A673 (cell line): ENCODE results near the gene LPP. TPM values are rescaled to one million over a fixed set of nuclear protein-coding genes. Genes with fewer than 3 reads are reported as not detected.

Experiments
- BruUV-seq: library from RNA; stranded (reverse); fragments of 400-500 nt; replicated peaks from 2 replicates; lab custom pipeline; 2021; lab: Mats Ljungman, UMichigan
- CTCF ChIA-PET: fragments of 300-600 bp; sonication (Branson Sonifier 250); formaldehyde crosslinking; loops from one replicate; lab custom pipeline; 2022; ENCODE audit warnings: antibody characterized with exemption; lab: Charles Lee
- POLR2A ChIA-PET: fragments of 300-600 bp; sonication (Branson Sonifier 250); formaldehyde crosslinking; loops from one replicate; lab custom pipeline; 2022; ENCODE audit warnings: antibody characterized with exemption; ENCODE audit not compliant: low non-redundant PET; lab: Charles Lee
- DNase-seq: peaks from one replicate; pipeline ENCODE4 v3.0.0-alpha.2; 2015; ENCODE audit warnings: low spot score
- H3K27ac ChIP-seq: fragments of 200-600 bp; sonication (generic); 2 replicates; pipeline ENCODE4 v1.5.1; 2016; ENCODE audit warnings: mixed run types, low read depth, mild to moderate bottlenecking, mixed read lengths, antibody characterized with exemption, low read length; ENCODE audit not compliant: poor library complexity, severe bottlenecking
- H3K27me3 ChIP-seq: fragments of 200-600 bp; sonication (generic); replicated peaks from 2 replicates; pipeline ENCODE4 v1.6.1; 2017; ENCODE audit warnings: mixed run types, low read depth, mild to moderate bottlenecking, mixed read lengths, antibody characterized with exemption, low read length; ENCODE audit not compliant: insufficient read depth, poor library complexity
- H3K36me3 ChIP-seq: fragments of 200-600 bp; sonication (generic); 2 replicates; pipeline ENCODE4 v1.6.1; 2016; ENCODE audit warnings: mixed run types, mild to moderate bottlenecking, mixed read lengths, antibody characterized with exemption, low read length; ENCODE audit not compliant: insufficient read depth, poor library complexity, severe bottlenecking
- H3K4me1 ChIP-seq: fragments of 200-600 bp; sonication (generic); 2 replicates; pipeline ENCODE4 v1.6.1; 2017; ENCODE audit warnings: mixed run types, mild to moderate bottlenecking, mixed read lengths, antibody characterized with exemption, low read length; ENCODE audit not compliant: insufficient read depth, poor library complexity, severe bottlenecking
- H3K4me3 ChIP-seq: fragments of 200-600 bp; sonication (generic); 2 replicates; pipeline ENCODE4 v1.5.1; 2016; ENCODE audit warnings: low read depth, mixed run types, mild to moderate bottlenecking, mixed read lengths, low read length; ENCODE audit not compliant: poor library complexity, severe bottlenecking
- H3K9me3 ChIP-seq: fragments of 200-600 bp; sonication (generic); 2 replicates; pipeline ENCODE4 v1.6.1; 2016; ENCODE audit warnings: mixed run types, low read depth, mild to moderate bottlenecking, mixed read lengths, antibody characterized with exemption, low read length; ENCODE audit not compliant: poor library complexity, severe bottlenecking
- EZH2 ChIP-seq: fragments of 200-600 bp; sonication (generic); IDR thresholded peaks from 2 replicates; pipeline ENCODE4 v1.6.1; 2017; ENCODE audit warnings: borderline replicate concordance, low read depth, mild to moderate bottlenecking, mixed read lengths, antibody characterized with exemption, low read length; ENCODE audit not compliant: poor library complexity, severe bottlenecking
- intact Hi-C: fragments of 100-400 bp; cut with micrococcal nuclease; formaldehyde crosslinking; loops from one replicate; pipeline ENCODE4 v1.10.0; 2022; ENCODE audit not compliant: unreplicated experiment
- total RNA-seq: library from RNA; stranded (reverse); gene quantifications from 2 replicates; pipeline ENCODE4 v1.2.3, GENCODE V29; 2021
- TF ChIP-seq, protein P1 (sequence below): fragments of 300-800, 200-600 bp; sonication (generic); conservative IDR thresholded peaks from 2 replicates; pipeline ENCODE4 v1.5.1; 2017; ENCODE audit warnings: low read depth, mild to moderate bottlenecking, antibody characterized with exemption, low read length, moderate library complexity, mixed read lengths

The LPP gene
- total RNA-seq, 1 experiment from 2014 or later = 39.7 TPM

DNA sequence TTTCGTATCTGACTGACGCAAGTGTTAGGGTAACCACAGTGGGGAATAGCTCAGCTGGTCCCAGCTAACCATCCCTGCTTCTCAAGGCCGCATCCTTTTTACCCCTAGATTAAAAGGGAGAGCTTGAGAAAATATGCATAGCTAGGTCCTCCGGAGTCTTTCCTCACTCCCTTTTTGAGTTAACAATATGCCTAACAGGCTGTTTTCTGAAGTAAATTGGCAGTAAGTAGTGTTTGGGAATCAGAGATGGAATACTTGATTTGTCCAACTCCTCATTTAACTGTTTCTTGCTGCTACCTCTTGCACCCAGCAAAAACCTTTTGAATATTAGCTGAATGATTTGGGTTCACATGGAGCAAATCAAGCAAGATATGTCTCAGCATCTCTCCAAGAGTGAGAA lies 326.1 kb downstream of the LPP start:
- CTCF ChIA-PET = no interaction called here

DNA sequence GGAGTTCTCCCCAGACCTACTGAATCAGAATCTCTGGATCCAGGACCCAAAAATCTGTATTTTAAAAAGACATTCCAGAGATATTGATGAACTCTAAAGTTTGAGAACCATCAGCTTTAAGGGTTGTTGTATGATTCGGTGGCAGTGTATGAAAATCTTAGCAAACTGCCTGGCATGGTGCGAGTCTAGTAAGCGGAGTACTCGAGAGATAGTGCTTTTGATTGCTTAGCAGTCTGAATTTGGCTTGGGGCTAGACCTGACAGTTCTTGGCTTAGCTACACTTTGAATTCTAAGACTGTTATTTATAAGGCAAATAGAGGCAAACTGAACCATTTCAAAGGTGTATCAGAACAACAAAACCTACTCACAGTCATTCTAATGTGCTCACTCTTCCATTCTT lies 329.0 kb downstream of the LPP start:
- Histone ChIP-seq H3K4me1 (no peaks in the 10 kb centered on the region), H3K27me3 (no peaks in the 10 kb centered on the region), H3K27ac (no peak overlapping the region), H3K4me3 (no peak overlapping the region), H3K36me3 (no peaks in the 10 kb centered on the region), H3K9me3 (no peaks in the 10 kb centered on the region)
- no peak for DNase-seq
- intact Hi-C loops = no loop called here
- ChIA-PET CTCF (no interaction called here), POLR2A (no interaction called here)
- TF ChIP-seq, protein P1, sequence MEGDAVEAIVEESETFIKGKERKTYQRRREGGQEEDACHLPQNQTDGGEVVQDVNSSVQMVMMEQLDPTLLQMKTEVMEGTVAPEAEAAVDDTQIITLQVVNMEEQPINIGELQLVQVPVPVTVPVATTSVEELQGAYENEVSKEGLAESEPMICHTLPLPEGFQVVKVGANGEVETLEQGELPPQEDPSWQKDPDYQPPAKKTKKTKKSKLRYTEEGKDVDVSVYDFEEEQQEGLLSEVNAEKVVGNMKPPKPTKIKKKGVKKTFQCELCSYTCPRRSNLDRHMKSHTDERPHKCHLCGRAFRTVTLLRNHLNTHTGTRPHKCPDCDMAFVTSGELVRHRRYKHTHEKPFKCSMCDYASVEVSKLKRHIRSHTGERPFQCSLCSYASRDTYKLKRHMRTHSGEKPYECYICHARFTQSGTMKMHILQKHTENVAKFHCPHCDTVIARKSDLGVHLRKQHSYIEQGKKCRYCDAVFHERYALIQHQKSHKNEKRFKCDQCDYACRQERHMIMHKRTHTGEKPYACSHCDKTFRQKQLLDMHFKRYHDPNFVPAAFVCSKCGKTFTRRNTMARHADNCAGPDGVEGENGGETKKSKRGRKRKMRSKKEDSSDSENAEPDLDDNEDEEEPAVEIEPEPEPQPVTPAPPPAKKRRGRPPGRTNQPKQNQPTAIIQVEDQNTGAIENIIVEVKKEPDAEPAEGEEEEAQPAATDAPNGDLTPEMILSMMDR = no peak
- TF ChIP-seq EZH2 = no peak
- BruUV-seq = no TSS peak

More for the DNA sequence above, 326.1 kb downstream of the LPP start:
- no peaks in the 10 kb centered on the region for H3K27me3 ChIP-seq
- H3K4me1 ChIP-seq = no peaks in the 10 kb centered on the region
- intact Hi-C loops = no loop called here
- DNase-seq = no peak
- H3K36me3 ChIP-seq = no peaks in the 10 kb centered on the region
- TF ChIP-seq, protein P1 = no peak
- TF ChIP-seq EZH2 = no peak
- H3K9me3 ChIP-seq = no peaks in the 10 kb centered on the region
- H3K27ac ChIP-seq = no peak overlapping the region
- POLR2A ChIA-PET = no interaction called here
- no TSS peak for BruUV-seq
- H3K4me3 ChIP-seq = no peak overlapping the region

DNA sequence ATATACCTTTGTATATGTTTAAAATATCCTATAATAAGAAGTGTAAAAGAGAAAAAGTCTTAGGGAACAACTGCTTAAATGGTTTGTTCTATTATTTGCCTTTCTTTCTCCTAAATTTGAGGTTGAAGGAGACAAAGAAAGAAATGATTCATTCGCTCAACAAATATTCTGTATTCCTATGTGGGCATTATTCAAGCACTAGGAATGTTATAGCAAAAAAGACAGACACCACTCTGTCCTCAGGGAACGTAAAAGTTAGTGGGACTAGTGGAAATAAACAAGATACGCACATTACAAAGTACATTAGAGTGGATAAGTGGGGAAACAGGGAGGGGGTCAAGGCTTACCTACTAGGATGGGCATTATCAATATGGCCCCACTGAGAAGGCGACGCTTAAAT lies 332.2 kb downstream of the LPP start:
- POLR2A ChIA-PET = no interaction called here

More for the DNA sequence above, 332.2 kb downstream of the LPP start:
- CTCF ChIA-PET = no interaction called here
- intact Hi-C loops = no loop called here
- Histone ChIP-seq H3K27me3 (no peaks in the 10 kb centered on the region), H3K36me3 (no peaks in the 10 kb centered on the region), H3K9me3 (no peaks in the 10 kb centered on the region), H3K27ac (no peak overlapping the region), H3K4me1 (no peaks in the 10 kb centered on the region), H3K4me3 (no peak overlapping the region)
- no peak for TF ChIP-seq EZH2
- TF ChIP-seq, protein P1 = no peak
- no peak for DNase-seq
- no TSS peak for BruUV-seq
